Muscle layer of duodenum (tissue), 2 donors: ENCODE measurements around the gene DPM3.
"Not testable (repeated sequence)": the region's sequence is repeated elsewhere in the genome, so short reads cannot be mapped to it uniquely, and the experiment has no call there.

ENCODE experiments used
- H3K27ac ChIP-seq: one replicate; pipeline ENCODE4 v1.7.0; 2013; ENCODE audit warnings: mild to moderate bottlenecking, low read length
- H3K27me3 ChIP-seq: one replicate; pipeline ENCODE4 v1.7.0; 2013; ENCODE audit warnings: low read depth, mild to moderate bottlenecking, control low read depth, low read length
- H3K36me3 ChIP-seq, 2 donors: one replicate each; pipeline ENCODE4 v1.7.0; 2013; ENCODE audit warnings: low read length in 2 of 2, control low read depth in 1 of 2, mild to moderate bottlenecking in 1 of 2; ENCODE audit not compliant: insufficient read depth in 2 of 2, control insufficient read depth in 1 of 2
- H3K4me1 ChIP-seq, 2 donors: one replicate each; pipeline ENCODE4 v1.7.0; 2013; ENCODE audit warnings: low read length in 2 of 2, mild to moderate bottlenecking in 2 of 2, control low read depth in 1 of 2, moderate library complexity in 1 of 2; ENCODE audit not compliant: insufficient read depth in 2 of 2, control insufficient read depth in 1 of 2
- H3K4me3 ChIP-seq, 2 donors: one replicate each; pipeline ENCODE4 v1.7.0; 2013; ENCODE audit warnings: low read length in 2 of 2, low read depth in 1 of 2, mild to moderate bottlenecking in 1 of 2
- H3K9me3 ChIP-seq, 2 donors: one replicate each; pipeline ENCODE4 v1.7.0; 2013; ENCODE audit warnings: low read length in 2 of 2, control low read depth in 1 of 2, mild to moderate bottlenecking in 1 of 2; ENCODE audit not compliant: control insufficient read depth in 1 of 2
- donor health status: healthy.

Gene DPM3

DNA sequence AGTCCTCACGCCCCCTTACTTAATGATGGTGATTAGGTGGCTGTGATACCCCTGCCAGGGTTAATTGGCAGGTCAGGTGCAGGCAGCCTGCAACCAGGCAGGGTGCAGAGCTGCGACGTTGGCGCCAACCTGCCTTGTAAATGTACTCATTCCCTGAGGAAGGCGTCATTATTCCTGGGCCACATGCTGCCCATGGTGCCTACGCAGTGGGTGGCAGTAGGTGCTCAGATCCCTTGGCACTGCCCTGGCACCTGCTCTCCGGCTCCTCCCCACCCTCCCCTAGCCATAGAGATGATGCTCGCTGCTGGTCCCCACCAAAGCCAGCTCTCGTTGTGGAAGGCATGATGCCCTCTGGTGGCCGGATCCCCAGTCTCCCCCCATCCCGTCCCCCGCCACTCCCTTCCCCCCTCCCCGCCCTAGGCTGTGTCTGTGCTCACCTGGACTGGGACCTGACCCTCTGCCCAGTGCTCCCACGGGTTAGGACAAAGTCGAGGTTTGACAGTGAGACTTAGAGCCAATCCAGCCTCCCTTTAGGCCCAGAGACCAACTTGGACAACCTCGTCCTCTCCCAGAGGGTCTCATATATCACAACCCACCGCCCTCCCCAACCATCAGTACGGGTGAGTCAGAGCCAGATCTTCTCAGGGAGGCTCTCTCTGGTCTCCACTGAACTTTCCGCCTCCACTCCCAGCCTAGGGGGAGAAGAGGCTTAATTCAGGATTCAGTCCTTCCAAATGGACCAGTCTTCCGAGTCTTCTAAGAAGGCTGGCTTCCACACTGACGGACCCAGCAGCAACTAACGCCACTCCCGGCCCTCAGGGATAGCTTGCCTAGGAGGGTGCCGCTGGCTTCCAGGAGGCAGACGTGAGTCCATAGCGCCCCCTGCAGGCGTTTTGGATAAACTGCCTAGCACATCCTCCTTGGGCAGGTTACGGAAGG is 27.1 kb upstream of the DPM3 start:
- Histone ChIP-seq H3K27ac (no peak overlapping the region), H3K9me3 (no peaks in the 10 kb centered on the region), H3K36me3 (peaks cover 17 to 26% of the 10 kb centered on the region in 2 donors), H3K4me1 (peaks cover 5 to 24% of the 10 kb centered on the region in 2 donors), H3K27me3 (no peaks in the 10 kb centered on the region), H3K4me3 (peak overlapping the region; percentile 31 to 40)

DNA sequence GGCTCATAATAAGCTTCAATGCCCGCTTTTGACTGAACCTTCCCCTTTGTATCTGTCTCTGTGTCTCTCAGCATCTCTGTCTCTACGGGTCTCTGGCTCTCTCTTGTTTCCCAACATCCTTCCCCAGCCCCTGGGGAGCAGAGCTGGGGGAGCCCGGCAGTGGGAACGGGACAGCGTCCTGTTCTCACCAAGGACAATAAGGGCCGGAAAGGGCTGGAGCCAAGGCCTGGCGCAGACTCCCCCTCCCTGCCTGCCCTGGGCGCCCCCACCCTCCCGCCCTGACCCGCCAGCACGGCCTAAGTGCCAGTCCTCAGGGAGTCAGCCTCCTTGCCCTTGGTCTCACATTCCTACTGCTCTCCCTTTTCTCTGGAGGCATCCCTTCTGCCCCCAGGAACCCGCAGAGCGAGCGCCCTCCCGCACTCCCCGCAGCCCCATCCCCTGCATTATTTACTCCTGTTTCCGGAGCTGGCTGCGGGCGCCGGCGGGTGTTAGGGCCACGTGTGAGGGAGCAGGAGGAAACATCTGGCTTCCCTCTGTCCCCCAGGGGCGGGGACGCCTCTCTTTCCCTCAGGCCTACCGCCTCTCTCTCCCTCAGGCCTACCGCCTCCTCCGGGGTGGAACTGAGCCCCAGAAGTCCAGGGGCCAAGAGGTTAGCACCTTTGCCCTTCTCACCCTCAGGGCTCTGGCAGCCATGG is 26.3 kb upstream of the DPM3 start:
- no peak overlapping the region for H3K27ac ChIP-seq
- peaks cover 17 to 26% of the 10 kb centered on the region in 2 donors for H3K36me3 ChIP-seq
- H3K4me3 ChIP-seq = peak overlapping the region in 1 of 2 donors; percentile 40
- H3K27me3 ChIP-seq = no peaks in the 10 kb centered on the region
- peaks cover 5 to 16% of the 10 kb centered on the region in 2 donors for H3K4me1 ChIP-seq
- H3K9me3 ChIP-seq = no peaks in the 10 kb centered on the region

DNA sequence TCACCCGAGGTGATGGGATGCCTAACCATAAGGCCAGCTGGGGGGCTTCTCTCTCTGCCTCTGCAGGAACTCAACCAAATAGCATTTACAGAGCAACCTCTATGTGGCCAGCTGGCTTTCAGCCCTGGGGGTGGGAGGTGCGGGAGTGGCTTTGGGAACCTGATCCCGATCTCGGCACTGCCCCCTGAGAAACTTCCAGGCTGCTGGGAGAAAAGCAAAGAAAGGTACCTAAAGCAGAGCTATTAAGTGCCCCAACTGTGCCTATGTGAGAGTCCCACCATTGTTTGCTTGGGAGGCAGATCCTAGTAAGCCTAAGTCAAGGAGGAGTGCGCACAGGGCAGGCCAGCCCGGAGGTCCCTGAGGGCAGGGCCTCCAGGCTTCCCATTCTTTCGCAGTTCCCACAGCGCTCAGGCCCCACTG is 25.7 kb upstream of the DPM3 start:
- Histone ChIP-seq H3K4me3 (no peak overlapping the region), H3K27ac (no peak overlapping the region), H3K36me3 (peaks cover 17 to 24% of the 10 kb centered on the region in 2 donors)

DNA sequence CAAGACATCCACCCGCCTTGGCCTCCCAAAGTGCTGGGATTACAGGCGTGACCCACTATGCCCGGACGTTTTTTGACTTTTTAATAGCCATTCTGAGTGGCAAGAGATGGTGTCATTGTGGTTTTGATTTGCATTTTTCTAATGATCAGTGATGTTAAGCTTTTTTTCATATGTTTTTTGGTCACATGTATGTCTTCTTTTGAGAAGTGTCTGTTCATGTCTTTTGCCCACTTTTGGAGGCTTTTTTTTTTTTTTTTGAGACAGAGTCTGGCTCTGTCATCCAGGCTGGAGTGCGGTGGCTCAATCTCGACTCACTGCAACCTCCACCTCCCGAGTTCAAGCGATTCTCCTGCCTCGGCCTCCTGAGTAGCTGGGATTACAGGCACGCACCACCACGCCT is 24.3 kb upstream of the DPM3 start:
- H3K27me3 ChIP-seq, H3K4me3 ChIP-seq, H3K9me3 ChIP-seq, H3K27ac ChIP-seq: not testable (repeated sequence)
- Histone ChIP-seq H3K36me3 (peaks cover 10 to 12% of the 10 kb centered on the region in 2 donors), H3K4me1 (peaks cover 5 to 15% of the 10 kb centered on the region in 2 donors)

More for the DNA sequence above, 25.7 kb upstream of the DPM3 start:
- H3K4me1 ChIP-seq = peaks cover 5 to 15% of the 10 kb centered on the region in 2 donors
- H3K27me3 ChIP-seq = no peaks in the 10 kb centered on the region
- H3K9me3 ChIP-seq = no peaks in the 10 kb centered on the region

DNA sequence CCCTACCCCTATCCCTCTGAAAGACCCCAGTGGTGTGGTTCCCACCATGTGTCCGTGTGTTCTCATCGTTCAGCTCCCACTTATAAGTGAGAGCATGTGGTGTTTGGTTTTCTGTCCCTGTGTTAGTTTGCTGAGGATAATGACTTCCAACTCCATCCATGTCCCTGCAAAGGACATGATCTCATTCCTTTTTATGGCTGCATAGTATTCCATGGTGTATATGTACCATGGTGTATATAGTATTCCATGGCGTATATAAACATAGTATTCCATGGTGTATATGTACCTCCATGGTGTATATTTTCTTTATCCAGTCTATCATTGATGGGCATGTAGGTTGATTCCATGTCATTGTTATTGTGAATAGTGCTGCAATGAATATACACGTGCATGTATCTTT is 23.5 kb upstream of the DPM3 start:
- H3K4me3 ChIP-seq, H3K27ac ChIP-seq: not testable (repeated sequence)
- peaks cover 5 to 15% of the 10 kb centered on the region in 2 donors for H3K4me1 ChIP-seq

GRCh38 chr1:155162631-155163030 is 22.3 kb upstream of the DPM3 start:
- not testable (repeated sequence) for H3K9me3 ChIP-seq, H3K27me3 ChIP-seq, H3K4me1 ChIP-seq, H3K36me3 ChIP-seq, H3K4me3 ChIP-seq, H3K27ac ChIP-seq

More for the DNA sequence above, 23.5 kb upstream of the DPM3 start:
- H3K36me3 ChIP-seq, H3K9me3 ChIP-seq, H3K27me3 ChIP-seq: not testable (repeated sequence)

DNA sequence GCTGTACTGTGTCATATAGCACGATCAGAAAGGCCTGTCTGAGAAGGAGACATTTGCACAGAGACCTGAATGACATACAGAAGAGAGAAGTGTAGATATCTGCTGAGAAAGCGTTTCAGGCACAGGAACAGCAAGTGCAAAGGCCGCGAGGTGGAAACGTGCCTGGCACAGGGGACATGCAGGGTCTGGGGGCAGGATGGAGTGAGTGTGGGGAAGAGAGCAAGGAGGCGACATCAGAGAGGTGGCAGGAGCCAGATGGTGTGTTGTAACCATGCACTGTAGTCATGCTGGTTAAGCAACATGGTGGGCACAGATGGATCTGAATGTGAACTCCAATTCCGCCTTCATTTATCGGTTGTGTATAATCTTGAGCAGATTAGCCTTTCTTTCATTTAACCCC is 19.8 kb upstream of the DPM3 start:
- Histone ChIP-seq H3K4me1 (no peaks in the 10 kb centered on the region), H3K27me3 (no peaks in the 10 kb centered on the region), H3K4me3 (no peak overlapping the region), H3K36me3 (no peaks in the 10 kb centered on the region), H3K9me3 (no peaks in the 10 kb centered on the region), H3K27ac (no peak overlapping the region)

DNA sequence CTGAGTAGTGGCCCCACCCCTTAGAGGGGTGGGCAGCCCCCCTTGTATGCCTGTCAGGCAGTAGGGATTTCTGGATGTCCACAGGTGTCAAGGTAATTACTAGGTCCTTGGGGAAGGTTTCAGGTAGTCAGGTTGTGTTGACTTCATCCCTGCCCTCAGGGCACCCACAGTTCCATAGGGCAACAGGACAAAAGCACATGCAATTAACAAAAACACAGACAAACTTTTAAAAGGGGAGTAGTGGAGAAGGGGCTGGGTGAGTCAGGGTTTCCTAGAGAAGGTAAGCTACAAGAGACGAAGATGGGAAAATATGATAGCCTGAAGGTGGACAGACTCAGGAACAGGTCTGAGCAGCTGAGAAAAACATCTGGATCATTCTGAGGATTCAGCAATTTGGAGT is 18.7 kb upstream of the DPM3 start:
- no peaks in the 10 kb centered on the region for H3K36me3 ChIP-seq
- no peaks in the 10 kb centered on the region for H3K4me1 ChIP-seq
- H3K9me3 ChIP-seq = no peaks in the 10 kb centered on the region
- H3K27ac ChIP-seq = no peak overlapping the region
- no peak overlapping the region for H3K4me3 ChIP-seq
- H3K27me3 ChIP-seq = no peaks in the 10 kb centered on the region

DNA sequence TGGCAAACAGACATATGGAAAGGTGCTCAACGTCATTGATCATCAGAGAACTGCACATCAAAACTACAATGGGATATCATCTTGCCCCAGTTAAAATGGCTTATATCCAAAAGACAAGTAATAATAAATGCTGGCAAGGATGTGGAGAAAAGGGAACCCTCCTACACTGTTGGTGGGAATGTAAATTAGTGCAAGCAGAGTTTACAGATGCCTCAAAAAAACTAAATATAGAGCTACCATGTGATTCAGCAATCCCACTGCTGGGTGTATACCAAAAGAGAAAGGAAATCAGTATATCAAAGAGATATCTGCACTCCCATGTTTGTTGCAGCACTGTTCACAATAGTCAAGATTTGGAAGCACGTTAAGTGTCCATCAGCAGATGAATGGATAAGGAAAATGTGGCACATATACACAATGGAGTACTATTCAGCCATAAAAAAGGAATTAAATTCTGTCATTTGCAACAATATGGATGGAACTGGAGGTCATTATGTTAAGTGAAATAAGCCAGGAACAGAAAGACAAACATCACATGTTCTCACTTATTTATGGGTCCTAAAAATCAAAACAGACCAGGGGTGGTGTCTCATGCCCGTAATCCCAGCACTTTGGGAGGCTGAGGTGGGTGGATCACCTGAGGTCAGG is 15.8 kb upstream of the DPM3 start:
- H3K27me3 ChIP-seq, H3K4me1 ChIP-seq, H3K9me3 ChIP-seq, H3K27ac ChIP-seq, H3K36me3 ChIP-seq, H3K4me3 ChIP-seq: not testable (repeated sequence)

DNA sequence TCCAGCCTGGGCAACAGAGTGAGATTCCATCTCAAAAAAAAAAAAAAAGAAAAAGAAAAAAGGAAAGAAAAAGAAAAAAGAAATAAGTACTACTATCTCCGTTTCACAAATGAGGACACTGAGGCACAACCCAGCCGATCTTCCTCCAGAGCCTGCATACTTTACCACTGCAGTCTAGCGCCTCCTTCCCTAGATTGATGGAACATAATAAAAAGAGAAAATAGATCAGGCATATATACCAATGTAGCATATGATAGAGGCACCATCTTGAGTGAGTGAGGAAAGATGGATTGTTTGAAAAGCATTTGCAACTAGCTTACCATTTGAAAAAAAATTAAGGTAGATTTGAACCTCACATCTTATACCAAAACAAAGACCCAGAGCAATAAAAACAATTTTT is 5.2 kb upstream of the DPM3 start:
- Histone ChIP-seq H3K36me3 (no peaks in the 10 kb centered on the region), H3K27ac (no peak overlapping the region), H3K9me3 (no peaks in the 10 kb centered on the region), H3K4me3 (no peak overlapping the region), H3K4me1 (peaks cover 0 to 4% of the 10 kb centered on the region in 2 donors), H3K27me3 (no peaks in the 10 kb centered on the region)

- Histone ChIP-seq H3K27me3 (no peaks in the 10 kb centered on the region), H3K27ac (no peak overlapping the region), H3K4me3 (no peak overlapping the region), H3K9me3 (no peaks in the 10 kb centered on the region), H3K4me1 (peaks cover 11 to 18% of the 10 kb centered on the region in 2 donors), H3K36me3 (no peaks in the 10 kb centered on the region)
Measured at GRCh38 chr1:155141749-155142148, 1.4 kb upstream of the DPM3 start.
